Measurements from ENCODE around the gene COMMD4.
A peak's percentile ranks its signal among the peaks of the same experiment; 100 is the strongest.

COMMD4 gene

DNA sequence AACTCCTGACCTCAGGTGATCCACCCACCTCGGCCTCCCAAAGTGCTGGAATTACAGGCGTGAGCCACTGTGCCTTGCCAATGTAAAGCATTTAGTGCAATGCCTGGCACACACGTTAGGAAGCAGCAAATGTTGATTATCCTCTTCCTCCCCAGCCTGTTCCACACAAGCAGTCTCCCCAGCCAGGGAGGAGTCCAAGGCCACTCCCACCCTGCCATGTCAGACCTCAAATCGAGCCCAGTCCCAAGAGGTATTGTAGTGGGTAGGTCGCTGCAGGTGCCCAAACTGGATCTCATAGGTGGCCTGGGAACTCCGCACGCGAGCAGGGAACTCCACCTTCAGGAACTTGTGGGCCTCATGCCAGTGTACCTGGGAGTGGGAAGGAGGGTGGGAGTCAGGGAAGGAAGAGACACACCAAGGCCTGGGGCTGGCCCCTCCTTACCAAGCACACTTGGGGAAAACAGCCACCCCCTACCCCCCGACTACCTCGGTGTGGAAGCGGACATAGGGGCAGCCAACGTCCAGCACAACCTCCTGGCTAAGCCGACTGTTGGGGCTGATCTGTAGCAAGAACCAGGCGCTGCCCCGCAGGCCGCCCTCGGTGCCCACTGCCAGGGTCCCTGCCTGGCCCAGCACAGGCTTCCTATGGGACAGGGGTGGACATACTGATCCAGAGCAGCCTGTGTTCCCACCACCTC, 22.3 kb downstream of the COMMD4 start:
- DNase-seq, result no peak

DNA sequence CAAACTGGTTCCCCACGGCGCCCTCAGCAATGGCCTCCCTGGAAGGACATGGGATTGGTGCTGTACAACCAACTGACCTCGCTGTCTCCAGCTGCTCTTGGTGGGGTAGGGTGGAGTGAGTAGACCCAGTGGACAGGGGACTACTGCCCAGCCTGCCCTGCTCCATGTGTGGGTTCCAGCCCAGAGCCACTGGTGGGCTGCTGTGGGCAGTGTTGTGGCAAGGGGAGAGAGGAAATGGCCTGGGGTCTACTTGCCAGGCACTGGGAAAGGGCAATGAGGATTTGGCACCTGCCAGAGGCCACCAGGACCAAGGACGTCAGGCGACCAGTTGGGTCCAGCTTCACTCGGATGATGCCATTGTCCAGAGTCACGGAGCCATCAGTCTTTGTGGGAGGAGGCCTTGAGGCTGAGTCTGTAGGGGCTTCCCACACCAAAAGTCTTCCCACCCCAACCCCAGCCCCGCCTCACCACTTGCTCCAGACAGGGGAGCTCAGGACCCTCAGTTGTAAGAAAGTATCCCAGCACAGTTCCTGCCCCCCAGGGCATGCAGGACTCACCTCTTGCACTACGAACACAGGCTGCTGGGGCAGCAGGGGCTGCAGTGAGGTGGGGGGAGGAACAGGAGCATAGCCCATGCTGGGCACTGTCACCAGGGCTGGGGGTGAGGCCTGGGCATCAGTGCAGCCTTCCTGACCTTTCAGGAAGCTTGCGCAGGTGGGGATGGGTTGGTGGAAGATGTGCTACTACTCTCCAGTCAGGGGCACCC, 23.1 kb downstream of the COMMD4 start:
- DNase-seq, result no peak

- no peak for DNase-seq
Observed at GRCh38 chr15:75359537-75360250, 23.8 kb downstream of the COMMD4 start.

DNA sequence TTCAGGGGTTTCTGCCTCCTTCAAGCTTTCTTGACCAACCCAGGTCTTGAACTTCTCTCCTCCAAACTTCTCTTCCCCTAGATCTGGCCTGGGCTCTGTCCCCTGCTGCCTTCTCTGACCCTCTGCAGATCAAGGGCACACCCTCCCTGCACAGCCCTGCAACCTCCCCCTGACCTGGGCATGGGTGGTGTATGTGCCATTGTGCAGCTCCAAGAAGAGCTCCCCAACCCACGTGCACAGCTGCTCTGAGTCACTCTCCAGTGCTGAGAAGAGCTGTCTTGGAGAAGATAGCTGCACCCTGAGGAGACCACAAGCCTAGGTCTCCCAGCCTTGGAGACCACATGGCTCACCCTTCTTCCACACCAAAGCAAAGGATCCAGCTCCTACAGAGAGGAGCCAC, 24.5 kb downstream of the COMMD4 start:
- no peak for DNase-seq

- no peak for DNase-seq
Observed at GRCh38 chr15:75360856-75361255, 25.0 kb downstream of the COMMD4 start.

DNA sequence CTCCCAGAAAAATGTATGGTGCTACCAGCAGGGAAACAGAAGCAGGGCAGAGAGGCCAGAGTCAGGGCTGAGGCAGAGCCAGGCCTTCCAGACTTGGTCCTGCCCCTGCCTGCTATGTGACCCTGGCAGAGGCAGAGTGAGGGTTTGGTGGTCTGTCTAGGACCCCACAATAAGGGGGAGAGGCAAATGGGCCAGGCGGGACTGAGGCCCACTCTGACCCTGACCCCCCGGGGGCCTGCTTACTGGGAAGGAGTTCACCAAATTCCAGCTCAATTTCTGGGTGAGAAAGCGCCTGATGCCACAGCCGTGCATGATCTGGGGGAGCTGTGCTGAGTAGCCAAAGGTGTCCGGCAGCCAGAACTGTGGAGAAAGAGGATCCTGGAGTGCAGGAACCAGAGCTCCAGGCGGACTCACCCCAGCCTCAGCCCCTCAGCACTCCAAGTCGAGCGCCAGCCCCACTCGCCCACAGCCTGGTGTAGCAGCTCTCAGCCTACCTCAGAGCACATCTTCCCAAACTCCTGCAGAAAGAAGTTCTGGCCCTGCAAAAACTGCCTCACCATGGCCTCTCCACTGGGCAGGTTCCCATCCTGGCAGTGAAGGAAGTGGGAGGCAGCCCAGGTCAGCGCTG, 25.6 kb downstream of the COMMD4 start:
- no peak for DNase-seq

GRCh38 chr15:75361989-75362641, 26.3 kb downstream of the COMMD4 start:
- no peak for DNase-seq

DNA sequence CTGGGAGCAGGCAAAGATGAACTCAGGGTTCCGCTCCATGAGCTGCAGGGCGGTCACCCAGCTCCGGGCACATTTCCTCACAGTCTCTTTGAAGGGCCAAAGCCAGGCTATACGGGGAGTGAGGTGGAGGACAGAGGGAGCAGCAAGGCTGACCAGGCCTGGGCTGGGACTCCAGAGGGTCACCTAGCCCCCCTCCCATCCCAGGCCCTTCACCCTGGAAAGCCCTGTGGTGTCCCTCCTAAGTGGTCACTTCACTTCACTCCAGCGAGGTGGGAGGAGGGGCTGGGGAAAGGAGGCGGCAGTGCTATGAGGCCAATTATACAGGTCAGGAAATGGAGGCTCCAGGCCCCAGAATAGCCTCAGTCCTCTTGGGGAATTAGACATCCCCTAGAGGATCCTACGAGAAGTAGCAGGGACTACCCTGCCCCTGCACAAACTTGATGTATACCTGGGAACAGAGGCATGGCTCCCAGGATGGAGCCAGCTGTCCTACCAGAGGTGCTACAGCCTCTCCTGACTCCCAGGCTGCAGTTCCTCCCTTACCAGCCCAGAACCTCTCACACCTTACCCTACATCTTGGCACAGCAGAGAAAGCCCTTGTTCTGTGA, 26.9 kb downstream of the COMMD4 start:
- no peak for DNase-seq

DNA sequence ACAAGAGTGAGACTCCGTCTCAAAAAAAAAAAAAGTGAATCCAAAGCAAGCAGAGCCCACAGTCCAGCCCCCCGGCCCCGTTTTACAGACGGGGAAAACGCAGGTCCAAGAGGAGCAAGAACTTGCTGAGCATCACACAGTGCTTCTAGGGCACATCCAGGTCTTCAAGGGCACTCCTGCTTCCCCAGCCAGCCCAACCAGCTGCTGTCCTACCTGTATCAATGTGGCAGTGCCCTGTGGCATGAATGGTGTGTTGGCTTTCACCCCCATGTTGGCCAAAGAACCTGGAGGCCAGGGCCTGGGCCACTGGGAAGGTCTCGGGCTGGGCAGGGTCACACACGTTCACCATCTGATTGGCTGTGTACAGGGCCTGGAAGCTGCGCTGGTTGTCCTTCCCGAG, 27.9 kb downstream of the COMMD4 start:
- DNase-seq, result no peak

GRCh38 chr15:75364881-75365280, 29.0 kb downstream of the COMMD4 start:
- DNase-seq, result no peak

GRCh38 chr15:75366163-75366562, 30.3 kb downstream of the COMMD4 start:
- DNase-seq, result no peak

DNA sequence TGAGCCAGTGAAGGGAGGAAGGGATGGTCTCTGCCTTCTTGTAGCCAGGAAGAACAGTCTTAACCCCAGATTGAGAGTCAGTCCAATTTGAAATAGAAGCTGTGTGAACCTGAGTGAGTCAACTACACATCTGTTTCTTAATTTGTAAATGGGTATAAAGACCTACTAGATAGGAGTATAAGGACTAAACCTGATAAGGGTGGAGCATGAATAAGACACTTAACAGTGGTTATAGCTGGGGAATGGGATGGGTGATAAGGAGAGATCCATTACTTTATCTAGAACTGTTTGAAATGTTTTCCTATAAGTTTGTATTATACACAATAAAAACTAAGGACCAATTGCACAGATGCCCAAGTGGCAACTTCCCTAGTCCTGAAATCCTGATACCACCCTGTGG, 31.1 kb downstream of the COMMD4 start:
- no peak for DNase-seq

DNA sequence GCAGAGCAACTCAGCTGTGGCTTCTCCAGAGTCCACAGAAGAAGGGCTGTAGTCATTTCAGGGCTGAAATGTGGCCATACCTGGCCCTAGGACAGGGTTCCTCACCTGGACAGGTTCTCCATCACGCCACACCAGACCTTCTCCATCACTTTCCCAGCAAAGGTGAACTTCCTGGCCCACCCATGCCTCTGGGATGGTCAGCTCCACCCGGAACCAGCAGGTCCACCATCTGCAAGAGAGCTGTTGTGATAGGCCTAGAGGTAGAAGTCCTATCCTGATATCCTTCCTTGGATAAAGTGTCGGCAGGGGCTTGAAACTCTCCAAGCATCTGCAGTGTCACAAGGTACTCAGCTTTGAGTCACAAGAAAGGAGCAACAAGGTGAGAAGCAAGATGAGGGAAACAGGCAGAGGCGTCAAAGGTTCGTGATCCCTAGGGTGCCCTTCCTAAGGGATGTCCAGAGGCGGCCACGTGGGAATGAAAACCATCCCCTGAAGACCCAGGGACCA, 31.6 kb downstream of the COMMD4 start:
- DNase-seq, result no peak

DNA sequence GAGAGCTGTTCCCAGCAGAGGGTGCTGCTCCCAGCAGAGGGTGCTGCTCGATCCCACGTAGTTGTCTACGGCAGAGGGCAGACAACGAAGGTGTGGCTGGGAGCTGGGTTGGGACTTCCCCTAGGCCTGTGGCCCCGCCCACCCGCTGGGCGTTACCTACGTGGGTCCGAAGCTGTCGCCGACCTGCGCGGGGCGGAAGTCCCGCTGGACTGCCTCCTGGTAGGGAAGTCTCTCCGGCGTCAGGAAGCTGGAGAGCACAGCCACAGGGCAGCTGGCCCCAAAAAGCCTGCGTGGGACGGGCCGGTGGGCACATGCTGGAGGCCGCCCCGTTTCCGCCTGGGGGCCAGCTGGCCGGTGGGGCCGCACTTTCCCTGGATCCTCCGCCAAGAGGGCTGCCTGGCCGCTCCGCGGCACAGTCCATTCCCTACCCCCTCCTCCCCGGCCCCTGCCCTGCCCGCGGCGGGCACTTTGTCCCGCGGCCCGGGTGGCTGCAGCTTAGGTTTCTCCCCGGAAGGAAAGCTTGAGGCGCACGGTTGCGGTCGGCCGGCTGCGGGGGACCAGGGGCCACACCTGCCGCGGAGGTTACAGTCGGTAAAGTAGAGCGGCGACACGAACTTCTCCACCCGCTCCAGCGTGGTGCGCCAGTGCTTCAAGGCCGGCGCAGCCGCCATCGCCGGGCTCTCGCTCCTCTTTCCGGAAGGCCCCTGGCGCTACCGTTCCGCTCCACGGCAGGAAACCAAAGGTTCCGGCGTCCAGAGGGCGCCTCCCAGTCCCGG, 32.2 kb downstream of the COMMD4 start, which contains the start of gene MAN2C1:
TSS of gene MAN2C1 (minus strand) at position 695 of the 776 bp plus-strand sequence. CDS start at position 671, 24 bp downstream.
- peak; percentile 78 for DNase-seq

DNA sequence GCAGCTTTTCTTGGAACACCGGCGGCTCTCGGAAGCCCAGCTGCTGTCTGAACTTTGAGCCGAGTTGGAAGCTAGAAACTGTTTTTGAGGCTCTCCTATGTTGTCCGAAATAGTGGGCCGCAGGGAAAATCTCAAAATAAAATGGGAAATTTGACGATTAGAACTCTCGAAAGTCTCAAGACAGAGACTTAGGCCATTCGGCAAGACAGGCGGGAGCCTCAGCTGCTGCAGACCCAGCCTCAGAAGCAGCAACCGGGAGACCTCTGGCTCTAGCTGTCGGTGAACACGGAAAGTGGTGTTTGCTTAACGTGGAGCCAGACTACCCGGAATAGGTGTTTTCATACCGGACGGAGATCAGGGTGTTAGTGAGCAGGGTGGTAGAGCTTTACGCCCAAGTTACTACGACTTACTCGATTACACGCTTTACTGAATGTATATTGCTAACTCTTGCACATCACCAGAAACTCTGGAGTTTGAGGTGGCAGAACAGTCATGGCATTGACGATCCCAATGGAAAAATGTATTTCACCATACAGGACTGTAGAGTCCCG, 32.9 kb downstream of the COMMD4 start:
- no peak for DNase-seq

DNA sequence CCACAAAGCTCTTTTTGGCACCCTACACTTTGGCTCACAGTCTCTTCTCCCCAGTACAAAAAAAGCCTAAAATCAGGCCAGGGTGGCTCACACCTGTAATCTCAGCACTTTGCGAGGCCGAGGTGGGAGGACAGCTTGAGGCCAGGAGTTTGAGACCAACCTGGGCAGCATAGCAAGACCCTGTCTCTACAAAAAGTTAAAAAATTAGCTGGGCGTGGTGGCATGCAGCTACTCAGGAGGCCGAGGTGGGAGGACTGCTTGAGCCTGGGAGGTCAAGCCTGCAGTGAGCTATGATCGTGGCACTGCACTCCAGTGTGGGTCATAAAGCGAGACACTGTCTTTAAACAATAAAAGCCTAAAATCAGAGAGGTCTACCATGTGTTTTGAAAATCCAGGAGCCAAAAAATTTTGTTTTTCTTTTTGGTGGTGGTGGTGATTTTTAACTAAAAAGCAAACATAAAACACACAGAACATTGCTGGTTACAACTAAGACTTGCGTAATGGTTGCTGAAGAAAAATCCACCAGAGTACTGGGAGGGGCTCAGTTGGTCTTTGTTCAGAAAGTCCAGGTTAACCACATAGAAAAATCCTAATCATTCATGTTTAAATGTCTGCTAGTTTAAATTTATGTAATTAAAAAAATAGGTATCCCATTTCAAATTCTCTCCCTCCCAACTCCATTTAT, 34.2 kb downstream of the COMMD4 start:
- DNase-seq, result no peak

GRCh38 chr15:75371486-75371885, 35.6 kb downstream of the COMMD4 start:
- no peak for DNase-seq

- DNase-seq, result no peak
Observed at GRCh38 chr15:75371901-75372688, 36.2 kb downstream of the COMMD4 start.

DNA sequence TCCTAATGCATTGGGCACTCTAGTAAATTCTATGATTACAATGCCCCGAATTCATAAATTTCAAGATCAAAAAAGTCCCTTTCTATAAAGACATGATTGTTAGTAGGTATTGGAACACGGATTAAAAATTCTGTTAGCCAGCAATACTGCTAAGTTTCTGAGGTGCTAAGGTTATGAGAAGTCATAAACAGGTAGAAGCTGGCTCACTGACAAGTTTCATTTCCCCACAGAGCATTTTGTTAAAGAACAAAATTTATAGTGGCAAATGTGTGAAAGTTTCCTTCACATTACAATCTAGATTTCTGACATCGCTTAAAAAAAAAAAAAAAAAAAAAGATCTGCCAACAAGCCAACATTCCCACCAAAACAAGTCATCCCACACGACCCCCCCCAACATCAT, 44.9 kb downstream of the COMMD4 start:
- no peak for DNase-seq

Data from activated gamma-delta T cell (primary cell).